A673 (cell line): ENCODE results near the gene HCFC2. TPM values are rescaled to one million over a fixed set of nuclear protein-coding genes. Genes with fewer than 3 reads are reported as not detected.

ENCODE experiments used
- BruUV-seq: library from RNA; stranded (reverse); fragments of 400-500 nt; replicated peaks from 2 replicates; lab custom pipeline; 2021; lab: Mats Ljungman, UMichigan
- CTCF ChIA-PET: fragments of 300-600 bp; sonication (Branson Sonifier 250); formaldehyde crosslinking; loops from one replicate; lab custom pipeline; 2022; ENCODE audit warnings: antibody characterized with exemption; lab: Charles Lee
- POLR2A ChIA-PET: fragments of 300-600 bp; sonication (Branson Sonifier 250); formaldehyde crosslinking; loops from one replicate; lab custom pipeline; 2022; ENCODE audit warnings: antibody characterized with exemption; ENCODE audit not compliant: low non-redundant PET; lab: Charles Lee
- DNase-seq: peaks from one replicate; pipeline ENCODE4 v3.0.0-alpha.2; 2015; ENCODE audit warnings: low spot score
- H3K27ac ChIP-seq: fragments of 200-600 bp; sonication (generic); 2 replicates; pipeline ENCODE4 v1.5.1; 2016; ENCODE audit warnings: mixed run types, low read depth, mild to moderate bottlenecking, mixed read lengths, antibody characterized with exemption, low read length; ENCODE audit not compliant: poor library complexity, severe bottlenecking
- H3K27me3 ChIP-seq: fragments of 200-600 bp; sonication (generic); replicated peaks from 2 replicates; pipeline ENCODE4 v1.6.1; 2017; ENCODE audit warnings: mixed run types, low read depth, mild to moderate bottlenecking, mixed read lengths, antibody characterized with exemption, low read length; ENCODE audit not compliant: insufficient read depth, poor library complexity
- H3K36me3 ChIP-seq: fragments of 200-600 bp; sonication (generic); 2 replicates; pipeline ENCODE4 v1.6.1; 2016; ENCODE audit warnings: mixed run types, mild to moderate bottlenecking, mixed read lengths, antibody characterized with exemption, low read length; ENCODE audit not compliant: insufficient read depth, poor library complexity, severe bottlenecking
- H3K4me1 ChIP-seq: fragments of 200-600 bp; sonication (generic); 2 replicates; pipeline ENCODE4 v1.6.1; 2017; ENCODE audit warnings: mixed run types, mild to moderate bottlenecking, mixed read lengths, antibody characterized with exemption, low read length; ENCODE audit not compliant: insufficient read depth, poor library complexity, severe bottlenecking
- H3K4me3 ChIP-seq: fragments of 200-600 bp; sonication (generic); 2 replicates; pipeline ENCODE4 v1.5.1; 2016; ENCODE audit warnings: low read depth, mixed run types, mild to moderate bottlenecking, mixed read lengths, low read length; ENCODE audit not compliant: poor library complexity, severe bottlenecking
- H3K9me3 ChIP-seq: fragments of 200-600 bp; sonication (generic); 2 replicates; pipeline ENCODE4 v1.6.1; 2016; ENCODE audit warnings: mixed run types, low read depth, mild to moderate bottlenecking, mixed read lengths, antibody characterized with exemption, low read length; ENCODE audit not compliant: poor library complexity, severe bottlenecking
- EZH2 ChIP-seq: fragments of 200-600 bp; sonication (generic); IDR thresholded peaks from 2 replicates; pipeline ENCODE4 v1.6.1; 2017; ENCODE audit warnings: borderline replicate concordance, low read depth, mild to moderate bottlenecking, mixed read lengths, antibody characterized with exemption, low read length; ENCODE audit not compliant: poor library complexity, severe bottlenecking
- intact Hi-C: fragments of 100-400 bp; cut with micrococcal nuclease; formaldehyde crosslinking; loops from one replicate; pipeline ENCODE4 v1.10.0; 2022; ENCODE audit not compliant: unreplicated experiment
- total RNA-seq: library from RNA; stranded (reverse); gene quantifications from 2 replicates; pipeline ENCODE4 v1.2.3, GENCODE V29; 2021
- TF ChIP-seq, protein P1 (sequence below): fragments of 300-800, 200-600 bp; sonication (generic); conservative IDR thresholded peaks from 2 replicates; pipeline ENCODE4 v1.5.1; 2017; ENCODE audit warnings: low read depth, mild to moderate bottlenecking, antibody characterized with exemption, low read length, moderate library complexity, mixed read lengths

Gene HCFC2
- total RNA-seq, 1 experiment from 2014 or later = 8.5 TPM

DNA sequence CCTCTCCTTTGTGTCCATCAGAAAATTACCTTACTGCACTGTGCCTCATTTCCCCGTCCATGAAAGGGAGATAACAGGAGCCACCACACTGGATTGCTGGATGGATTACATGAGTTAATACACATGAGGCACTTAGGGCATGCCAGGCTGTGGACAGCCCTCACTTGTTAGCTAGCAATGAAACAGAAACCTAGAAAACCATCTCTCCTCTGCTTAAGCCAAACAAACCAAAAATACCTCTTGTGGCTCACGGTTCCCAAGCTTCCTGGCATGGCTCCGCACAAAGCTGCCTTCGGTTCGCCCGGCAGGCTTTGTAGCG, 660 bp upstream of the HCFC2 start:
- H3K27me3 ChIP-seq = no peaks in the 10 kb centered on the region
- H3K27ac ChIP-seq = peak overlapping the region; percentile 69
- no peaks in the 10 kb centered on the region for H3K9me3 ChIP-seq
- intact Hi-C loops = no loop called here
- CTCF ChIA-PET = no interaction called here
- H3K4me3 ChIP-seq = peak overlapping the region; percentile 85
- DNase-seq = no peak
- BruUV-seq = no TSS peak
- no peaks in the 10 kb centered on the region for H3K4me1 ChIP-seq
- H3K36me3 ChIP-seq = no peaks in the 10 kb centered on the region
- POLR2A ChIA-PET = no interaction called here
- TF ChIP-seq, protein P1, sequence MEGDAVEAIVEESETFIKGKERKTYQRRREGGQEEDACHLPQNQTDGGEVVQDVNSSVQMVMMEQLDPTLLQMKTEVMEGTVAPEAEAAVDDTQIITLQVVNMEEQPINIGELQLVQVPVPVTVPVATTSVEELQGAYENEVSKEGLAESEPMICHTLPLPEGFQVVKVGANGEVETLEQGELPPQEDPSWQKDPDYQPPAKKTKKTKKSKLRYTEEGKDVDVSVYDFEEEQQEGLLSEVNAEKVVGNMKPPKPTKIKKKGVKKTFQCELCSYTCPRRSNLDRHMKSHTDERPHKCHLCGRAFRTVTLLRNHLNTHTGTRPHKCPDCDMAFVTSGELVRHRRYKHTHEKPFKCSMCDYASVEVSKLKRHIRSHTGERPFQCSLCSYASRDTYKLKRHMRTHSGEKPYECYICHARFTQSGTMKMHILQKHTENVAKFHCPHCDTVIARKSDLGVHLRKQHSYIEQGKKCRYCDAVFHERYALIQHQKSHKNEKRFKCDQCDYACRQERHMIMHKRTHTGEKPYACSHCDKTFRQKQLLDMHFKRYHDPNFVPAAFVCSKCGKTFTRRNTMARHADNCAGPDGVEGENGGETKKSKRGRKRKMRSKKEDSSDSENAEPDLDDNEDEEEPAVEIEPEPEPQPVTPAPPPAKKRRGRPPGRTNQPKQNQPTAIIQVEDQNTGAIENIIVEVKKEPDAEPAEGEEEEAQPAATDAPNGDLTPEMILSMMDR = no peak
- TF ChIP-seq EZH2 = no peak

DNA sequence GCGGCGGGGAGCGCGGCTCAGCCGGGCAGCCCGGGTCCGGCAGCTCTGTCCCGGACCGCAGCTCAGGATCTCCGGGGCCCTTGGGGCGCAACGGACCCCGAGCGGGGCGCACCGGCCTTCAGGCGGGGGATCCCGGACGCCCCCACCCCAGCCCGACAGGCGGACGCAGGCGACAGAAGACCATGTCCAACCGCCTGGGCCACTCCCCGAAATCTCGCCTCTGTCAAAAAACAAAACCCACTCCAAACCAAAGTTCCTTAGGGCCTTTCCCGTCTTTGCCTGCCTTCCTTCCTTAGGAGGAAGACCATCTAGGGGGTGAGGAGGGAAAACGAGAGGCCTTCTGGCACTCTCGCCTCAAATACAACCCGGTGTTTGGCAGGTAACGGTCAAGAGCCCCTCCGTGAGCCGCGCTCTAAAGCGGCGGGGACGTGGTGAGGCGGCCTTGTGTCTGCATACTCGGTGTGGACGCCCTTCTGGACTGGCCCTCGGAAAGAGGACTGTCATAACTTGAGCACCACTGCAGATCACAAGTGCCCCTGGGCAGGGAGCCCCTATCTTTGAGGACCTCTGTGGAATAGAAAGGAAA, 604 bp downstream of the HCFC2 start:
- H3K4me1 ChIP-seq = no peaks in the 10 kb centered on the region
- ChIA-PET POLR2A (interaction anchor here (0.6 kb wide), 1 partner anchor 96 kb away, joined by 3 read pairs; no protein-coding TSS in a partner anchor), CTCF (interaction anchor here (0.7 kb wide), 1 partner anchor 10 kb away, joined by 3 read pairs; no protein-coding TSS in a partner anchor)
- intact Hi-C loops = no loop called here
- peak overlapping the region; percentile 85 for H3K4me3 ChIP-seq
- no peak for DNase-seq
- no peaks in the 10 kb centered on the region for H3K36me3 ChIP-seq
- no peaks in the 10 kb centered on the region for H3K27me3 ChIP-seq
- TF ChIP-seq, protein P1 = no peak
- no peak for TF ChIP-seq EZH2
- peak overlapping the region; percentile 69 for H3K27ac ChIP-seq
- no TSS peak for BruUV-seq
- no peaks in the 10 kb centered on the region for H3K9me3 ChIP-seq

DNA sequence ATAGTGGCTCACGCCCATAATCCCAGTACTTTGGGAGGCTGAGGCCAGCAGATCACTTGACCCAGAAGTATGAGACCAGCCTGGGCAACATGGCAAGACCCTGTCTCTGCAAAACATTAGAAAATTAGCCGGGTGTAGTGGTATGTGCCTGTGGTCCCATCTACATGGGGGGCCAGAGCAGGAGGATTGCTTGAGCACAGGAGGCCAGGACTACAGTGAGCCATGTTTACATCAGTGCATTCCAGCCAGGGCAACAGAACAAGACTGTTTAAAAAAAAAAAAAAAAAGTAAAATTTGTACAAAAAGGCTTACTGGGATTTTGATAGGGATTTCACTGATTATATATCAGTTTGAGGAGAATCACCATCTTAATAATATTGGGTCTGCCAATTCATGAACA, 7.8 kb downstream of the HCFC2 start:
- Histone ChIP-seq H3K9me3 (no peaks in the 10 kb centered on the region), H3K27me3 (no peaks in the 10 kb centered on the region), H3K36me3 (peaks cover 12% of the 10 kb centered on the region), H3K4me1 (no peaks in the 10 kb centered on the region), H3K27ac (no peak overlapping the region), H3K4me3 (no peak overlapping the region)
- intact Hi-C loops = no loop called here
- TF ChIP-seq, protein P1 = no peak
- no peak for TF ChIP-seq EZH2
- ChIA-PET CTCF (no interaction called here), POLR2A (no interaction called here)
- BruUV-seq = no TSS peak
- no peak for DNase-seq
